HEK293 (cell line): ENCODE results near the gene OPA3.

Source experiments
- CTCF ChIA-PET: fragments of 350-600 bp; formaldehyde crosslinking; extraction: SDS; loops from one replicate; lab custom pipeline; 2021; ENCODE audit warnings: antibody characterized with exemption; lab: Yijun Ruan, JAX
- POLR2A ChIA-PET: fragments of 300-600 bp; formaldehyde crosslinking; extraction: SDS; loops from one replicate; lab custom pipeline; 2020; ENCODE audit warnings: antibody characterized with exemption, inconsistent platforms; lab: Yijun Ruan, JAX
- H3K27ac ChIP-seq: fragments of 200-500 bp; sonication (Bioruptor generic); 2 replicates; pipeline ENCODE4 v1.5.1; 2014; ENCODE audit warnings: low read depth, low read length, control low read depth, inconsistent platforms; ENCODE audit errors: extremely low read depth
- H3K36me3 ChIP-seq, 2 experiments: fragments of 200-500 bp in 1 of 2; sonication (Bioruptor generic) in 1 of 2; 1 replicate in 1 of 2; 2 replicates in 1 of 2; pipeline ENCODE4 v1.5.1; 2014 to 2017; ENCODE audit warnings: inconsistent platforms in 2 of 2, low read length in 2 of 2; ENCODE audit not compliant: control insufficient read depth in 2 of 2, insufficient read depth in 1 of 2
- H3K4me1 ChIP-seq: fragments of 200-500 bp; sonication (Bioruptor generic); 2 replicates; pipeline ENCODE4 v1.5.1; 2014; ENCODE audit warnings: mild to moderate bottlenecking, low read length, inconsistent platforms; ENCODE audit not compliant: control insufficient read depth, insufficient read depth
- H3K4me3 ChIP-seq: 2 replicates; pipeline ENCODE4 v1.5.1; 2011; ENCODE audit warnings: low read depth, mild to moderate bottlenecking, control low read depth, low read length, moderate library complexity
- H3K9me3 ChIP-seq: fragments of 200-500 bp; sonication (Bioruptor generic); 2 replicates; pipeline ENCODE4 v1.5.1; 2014; ENCODE audit warnings: low read depth, low read length, inconsistent platforms; ENCODE audit not compliant: control insufficient read depth, insufficient read depth
- GLIS2 ChIP-seq: fragments of 450-650 bp; formaldehyde crosslinking; IDR thresholded peaks from 2 replicates; pipeline ENCODE4 v1.5.1; 2016; ENCODE audit warnings: missing biosample characterization, missing genetic modification characterization
- HOXC10 ChIP-seq: sonication (generic); formaldehyde crosslinking; IDR thresholded peaks from 2 replicates; pipeline ENCODE4 v1.8.1; 2023; ENCODE audit warnings: mild to moderate bottlenecking, missing genetic modification reagents
- INSM2 ChIP-seq: fragments of 450-650 bp; formaldehyde crosslinking; IDR thresholded peaks from 2 replicates; pipeline ENCODE4 v1.5.1; 2016; ENCODE audit warnings: missing biosample characterization, missing genetic modification characterization
- PATZ1 ChIP-seq: fragments of 450-650 bp; formaldehyde crosslinking; IDR thresholded peaks from 2 replicates; pipeline ENCODE4 v1.5.1; 2016; ENCODE audit warnings: missing biosample characterization, missing genetic modification characterization
- PRDM6 ChIP-seq: fragments of 450-650 bp; formaldehyde crosslinking; IDR thresholded peaks from 2 replicates; pipeline ENCODE4 v1.5.1; 2017; ENCODE audit warnings: missing biosample characterization, missing genetic modification characterization
- SP3 ChIP-seq: fragments of 450-650 bp; formaldehyde crosslinking; IDR thresholded peaks from 2 replicates; pipeline ENCODE4 v1.5.1; 2016; ENCODE audit warnings: missing biosample characterization, missing genetic modification characterization
- TCF7L2 ChIP-seq: IDR thresholded peaks from 2 replicates; pipeline ENCODE4 v1.6.1; 2011; ENCODE audit warnings: low read depth, mild to moderate bottlenecking, inconsistent platforms, low read length, moderate library complexity, borderline replicate concordance
- ZFP37 ChIP-seq: fragments of 450-650 bp; formaldehyde crosslinking; IDR thresholded peaks from 2 replicates; pipeline ENCODE4 v1.5.1; 2016; ENCODE audit warnings: missing biosample characterization, missing genetic modification characterization
- ZNF19 ChIP-seq: fragments of 450-650 bp; formaldehyde crosslinking; IDR thresholded peaks from 2 replicates; pipeline ENCODE4; 2016; ENCODE audit warnings: missing biosample characterization, missing genetic modification characterization, low read depth
- ZNF24 ChIP-seq: fragments of 450-650 bp; formaldehyde crosslinking; IDR thresholded peaks from 2 replicates; pipeline ENCODE4 v1.5.1; 2016; ENCODE audit warnings: missing biosample characterization, missing genetic modification characterization
- ZNF311 ChIP-seq: fragments of 450-650 bp; formaldehyde crosslinking; IDR thresholded peaks from 2 replicates; pipeline ENCODE4 v1.5.1; 2017; ENCODE audit warnings: missing biosample characterization, missing genetic modification characterization, borderline replicate concordance
- ZNF335 ChIP-seq: fragments of 450-650 bp; formaldehyde crosslinking; conservative IDR thresholded peaks from 2 replicates; pipeline ENCODE4 v1.5.1; 2016; ENCODE audit warnings: missing biosample characterization, missing genetic modification characterization
- ZNF341 ChIP-seq: fragments of 450-650 bp; formaldehyde crosslinking; IDR thresholded peaks from 2 replicates; pipeline ENCODE4; 2016; ENCODE audit warnings: low read depth, missing biosample characterization, missing genetic modification characterization
- ZNF350 ChIP-seq: fragments of 450-650 bp; formaldehyde crosslinking; IDR thresholded peaks from 2 replicates; pipeline ENCODE4 v1.5.0; 2017; ENCODE audit warnings: missing biosample characterization, mild to moderate bottlenecking, missing genetic modification characterization
- ZNF394 ChIP-seq: fragments of 450-650 bp; formaldehyde crosslinking; IDR thresholded peaks from 2 replicates; pipeline ENCODE4 v1.5.1; 2016; ENCODE audit warnings: missing biosample characterization, missing genetic modification characterization, mild to moderate bottlenecking, moderate library complexity, borderline replicate concordance
- ZNF426 ChIP-seq: fragments of 450-650 bp; formaldehyde crosslinking; IDR thresholded peaks from 2 replicates; pipeline ENCODE4 v1.5.1; 2017; ENCODE audit warnings: missing biosample characterization, missing genetic modification characterization, mild to moderate bottlenecking, inconsistent platforms, moderate library complexity
- ZNF600 ChIP-seq: fragments of 450-650 bp; formaldehyde crosslinking; IDR thresholded peaks from 2 replicates; pipeline ENCODE4 v1.5.1; 2016; ENCODE audit warnings: missing biosample characterization, missing genetic modification characterization
- ZNF704 ChIP-seq: fragments of 450-650 bp; formaldehyde crosslinking; IDR thresholded peaks from 2 replicates; pipeline ENCODE4 v1.5.1; 2016; ENCODE audit warnings: missing biosample characterization, missing genetic modification characterization
- ZNF837 ChIP-seq: fragments of 450-650 bp; formaldehyde crosslinking; IDR thresholded peaks from 2 replicates; pipeline ENCODE4 v1.5.1; 2016; ENCODE audit warnings: missing biosample characterization, missing genetic modification characterization
- ZSCAN18 ChIP-seq: fragments of 450-650 bp; formaldehyde crosslinking; IDR thresholded peaks from 2 replicates; pipeline ENCODE4 v1.5.1; 2016; ENCODE audit warnings: missing biosample characterization, missing genetic modification characterization
- ZSCAN5A ChIP-seq: fragments of 450-650 bp; formaldehyde crosslinking; IDR thresholded peaks from 2 replicates; pipeline ENCODE4 v1.5.1; 2016; ENCODE audit warnings: missing biosample characterization, missing genetic modification characterization

OPA3 gene

GRCh38 chr19:45524575-45525129 lies 60.0 kb downstream of the OPA3 start:
- TF ChIP-seq HOXC10 (CRISPR knock-in tag) (no peak), ZNF394 (tag by site-specific recombination) (no peak), ZSCAN5A (tag by site-specific recombination) (no peak), ZNF600 (tag by site-specific recombination) (no peak), PRDM6 (tag by site-specific recombination) (no peak), ZSCAN18 (no peak), ZNF837 (no peak), ZNF341 (tag by site-specific recombination) (no peak), TCF7L2 (no peak), PATZ1 (tag by site-specific recombination) (no peak), ZNF19 (tag by site-specific recombination) (no peak), GLIS2 (tag by site-specific recombination) (no peak), ZNF704 (tag by site-specific recombination) (no peak)
- Histone ChIP-seq H3K4me3 (no peak overlapping the region), H3K9me3 (no peaks in the 10 kb centered on the region), H3K4me1 (no peaks in the 10 kb centered on the region), H3K36me3 (peaks cover 14 to 40% of the 10 kb centered on the region in 2 experiments; a peak in 2 of 3 replicates), H3K27ac (no peak overlapping the region)
- POLR2A ChIA-PET: no interaction called here
- CTCF ChIA-PET: interaction anchor here (0.6 to 7.6 kb wide), 14 partner anchors 18 to 169 kb away, joined by 3 to 40 read pairs (median 4); no protein-coding TSS in a partner anchor

- Histone ChIP-seq H3K4me3 (no peak overlapping the region), H3K27ac (no peak overlapping the region), H3K36me3 (peaks cover 14 to 40% of the 10 kb centered on the region in 2 experiments; a peak in 2 of 3 replicates), H3K4me1 (no peaks in the 10 kb centered on the region), H3K9me3 (no peaks in the 10 kb centered on the region)
- CTCF ChIA-PET: interaction anchor here (0.6 to 7.6 kb wide), 5 partner anchors 20 to 119 kb away, joined by 3 to 40 read pairs (median 5); no protein-coding TSS in a partner anchor
- POLR2A ChIA-PET: no interaction called here
- TF ChIP-seq ZNF311 (no peak), ZNF24 (tag by site-specific recombination) (0 out of 2 replicates have a peak, but pooled peaks have one; percentile 1), INSM2 (tag by site-specific recombination) (no peak), SP3 (tag by site-specific recombination) (peak; percentile 39; the same call in 1 of the 2 replicates), ZNF426 (tag by site-specific recombination) (no peak), ZFP37 (tag by site-specific recombination) (no peak), ZNF335 (peak; percentile 58), ZNF350 (tag by site-specific recombination) (no peak)
These were observed 60.9 kb downstream of the OPA3 start for GRCh38 chr19:45523642-45524256.
